T-helper 2 cell treated with Interferon-gamma antibody and Interleukin-4, amounts not matched to agents 100 ng/mL and 5 ng/mL, for 36 hours (primary cell): ENCODE results near the gene ZP2. TPM values are rescaled to one million over a fixed set of nuclear protein-coding genes. Genes with fewer than 3 reads are reported as not detected.
"Not testable (repeated sequence)": the region's sequence is repeated elsewhere in the genome, so short reads cannot be mapped to it uniquely, and the experiment has no call there.

Source experiments
- intact Hi-C: fragments of 100-400 bp; cut with micrococcal nuclease; formaldehyde crosslinking; loops from one replicate; pipeline ENCODE4 v1.15.1; 2023
- total RNA-seq: library from RNA; stranded (reverse); gene quantifications from 2 replicates; pipeline ENCODE4 v1.2.3, GENCODE V29; 2022

Gene ZP2
- total RNA-seq, 1 donor from 2014 or later = not detected

- intact Hi-C loops = no loop called here
Observed at GRCh38 chr16:21217121-21217520, 5.7 kb upstream of the ZP2 start.

GRCh38 chr16:21214086-21214485, 2.7 kb upstream of the ZP2 start:
- intact Hi-C loops = no loop called here

- intact Hi-C loops = no loop called here
Observed at GRCh38 chr16:21208446-21209230, 2.7 kb downstream of the ZP2 start.

- intact Hi-C loops = no loop called here
Observed at GRCh38 chr16:21206550-21206949, 4.8 kb downstream of the ZP2 start.

GRCh38 chr16:21205303-21205702, 6.1 kb downstream of the ZP2 start:
- intact Hi-C loops = no loop called here

DNA sequence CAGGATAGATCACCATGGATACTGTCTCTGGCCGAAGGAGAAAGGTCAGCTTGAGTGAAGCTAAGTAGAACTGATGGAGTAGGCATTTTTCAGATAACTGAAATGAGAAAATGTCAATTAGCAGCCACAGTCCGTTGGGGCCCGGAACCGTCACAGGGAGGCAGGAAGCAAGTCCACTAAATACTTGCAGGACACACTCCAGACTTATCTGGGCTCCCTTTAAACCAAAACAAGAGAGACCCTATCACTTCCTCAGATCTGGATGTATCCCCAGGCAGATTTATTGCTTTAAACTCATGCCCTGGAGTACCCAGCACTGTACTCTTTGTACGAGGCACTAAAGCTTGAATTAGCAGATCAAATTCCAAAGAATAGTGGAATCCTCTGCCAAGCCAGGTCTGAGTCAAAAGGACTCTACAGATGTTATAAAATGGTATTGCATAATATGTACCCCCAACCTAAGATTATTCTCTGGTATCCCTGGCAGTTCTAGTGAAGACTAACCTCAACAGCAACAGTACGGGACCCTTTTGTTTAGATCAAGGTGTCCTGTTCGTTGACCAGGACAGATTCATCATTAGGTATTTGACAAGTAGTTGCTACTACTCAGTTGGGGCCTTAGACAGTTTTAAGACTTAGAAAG, 8.1 kb downstream of the ZP2 start:
- intact Hi-C loops = no loop called here

- intact Hi-C loops = no loop called here
Observed at GRCh38 chr16:21199607-21200218, 11.7 kb downstream of the ZP2 start.

- intact Hi-C loops = no loop called here
Observed at GRCh38 chr16:21197621-21198020, 13.8 kb downstream of the ZP2 start.

GRCh38 chr16:21197112-21197511, 14.3 kb downstream of the ZP2 start:
- intact Hi-C loops = no loop called here

DNA sequence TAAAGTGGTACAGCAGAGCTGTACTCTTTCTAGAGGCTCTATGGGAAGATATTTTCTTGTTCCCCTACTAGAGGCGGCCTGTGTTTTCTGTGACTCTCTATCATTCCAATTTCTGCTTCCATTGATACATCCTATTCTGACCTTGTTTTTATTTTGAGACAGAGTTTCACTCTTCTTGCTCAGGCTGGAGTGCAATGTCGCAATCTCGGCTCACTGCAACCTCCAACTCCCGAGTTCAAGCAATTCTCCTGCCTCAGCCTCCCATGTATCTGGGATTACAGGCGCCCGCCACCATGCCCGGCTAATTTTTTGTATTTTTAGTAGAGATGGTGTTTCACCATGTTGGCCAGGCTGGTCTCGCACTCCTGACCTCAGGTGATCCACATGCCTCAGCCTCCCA, 16.0 kb downstream of the ZP2 start:
- intact Hi-C loops = not testable (repeated sequence)

- intact Hi-C loops = no loop called here
Observed at GRCh38 chr16:21194771-21195301, 16.5 kb downstream of the ZP2 start.

DNA sequence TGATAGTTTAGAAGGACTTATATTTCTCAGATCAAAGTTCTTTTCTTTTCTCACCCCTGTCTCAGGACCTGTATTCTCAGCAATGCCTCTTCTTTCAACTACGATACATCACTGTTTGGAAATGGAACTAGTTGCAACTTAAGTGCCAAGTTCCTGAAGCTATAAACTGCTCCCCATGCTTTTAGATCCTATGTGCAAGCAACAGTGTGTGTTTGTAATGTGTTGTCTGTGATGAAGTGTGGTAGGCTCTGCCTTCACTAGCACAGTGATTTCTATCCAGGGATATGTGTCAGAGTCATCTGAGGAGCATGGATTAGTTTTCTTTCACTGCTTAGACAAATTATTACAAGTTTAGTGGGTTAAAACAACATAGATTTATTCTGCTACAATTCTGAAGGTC, 18.4 kb downstream of the ZP2 start:
- intact Hi-C loops = no loop called here

DNA sequence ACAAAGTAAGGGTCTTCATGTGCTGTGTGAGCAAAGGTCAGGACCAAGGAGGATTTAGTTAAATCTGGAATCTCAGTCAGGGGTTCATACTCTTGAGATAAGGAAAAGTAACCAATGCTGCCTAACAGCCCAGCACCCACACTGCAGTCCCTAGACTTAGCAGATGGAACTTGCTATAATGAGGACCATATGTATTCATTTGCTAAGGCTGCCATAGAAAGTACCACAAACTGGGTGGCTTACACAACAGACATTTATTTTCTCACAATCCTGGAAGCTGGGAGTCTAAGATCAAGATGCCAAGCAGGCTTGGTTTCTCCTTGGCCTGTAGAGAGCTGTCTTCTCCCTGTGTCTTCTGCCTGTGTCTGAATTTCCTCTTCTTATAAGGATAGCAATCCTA, 20.8 kb downstream of the ZP2 start:
- intact Hi-C loops = no loop called here

- intact Hi-C loops = no loop called here
Observed at GRCh38 chr16:21190013-21190412, 21.4 kb downstream of the ZP2 start.

GRCh38 chr16:21189311-21189710, 22.1 kb downstream of the ZP2 start:
- intact Hi-C loops = loop anchor here (5.0 to 10.0 kb wide), 2 partner anchors 113 to 365 kb away; no protein-coding TSS in a partner anchor

DNA sequence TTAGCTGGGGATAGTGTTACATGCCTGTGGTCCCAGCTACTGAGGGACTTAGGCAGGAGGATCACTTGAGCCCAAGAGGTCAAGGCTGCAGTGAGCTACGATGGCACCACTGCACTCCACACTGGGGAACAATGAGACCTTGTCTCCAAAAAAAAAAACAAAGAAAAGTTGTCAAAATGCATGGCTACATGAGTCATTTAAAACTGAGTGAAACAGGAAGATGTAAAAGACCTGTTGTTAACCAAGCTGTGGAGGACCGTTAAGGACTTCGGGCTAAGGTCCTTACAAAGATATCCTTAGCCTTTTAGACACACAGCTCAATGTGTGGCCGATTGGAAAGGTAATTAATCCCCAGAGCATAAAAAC, 25.1 kb downstream of the ZP2 start:
- intact Hi-C loops = loop anchor here (5.0 to 10.0 kb wide), 2 partner anchors 116 to 368 kb away; no protein-coding TSS in a partner anchor

GRCh38 chr16:21185659-21186325, 25.6 kb downstream of the ZP2 start:
- intact Hi-C loops = loop anchor here (5.0 to 10.0 kb wide), 2 partner anchors 117 to 369 kb away; no protein-coding TSS in a partner anchor

DNA sequence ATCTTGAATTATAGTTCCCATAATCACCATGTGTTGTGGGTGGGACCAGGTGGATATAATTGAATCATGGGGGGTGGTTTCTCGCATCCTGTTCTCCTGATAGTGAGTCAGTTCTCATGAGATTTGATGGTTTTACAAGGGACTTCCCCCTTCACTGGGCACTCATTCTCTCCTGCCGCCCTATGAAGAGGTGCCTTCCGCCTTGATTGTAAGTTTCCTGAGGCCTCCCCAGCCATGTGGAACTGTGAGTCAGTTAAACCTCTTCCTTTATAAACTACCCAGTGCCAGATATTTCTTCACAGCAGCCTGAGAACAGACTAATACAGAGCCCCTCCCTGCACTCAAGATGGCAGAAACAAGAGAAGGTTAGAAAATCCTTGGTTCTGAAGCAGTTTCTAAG, 26.5 kb downstream of the ZP2 start:
- intact Hi-C loops = loop anchor here (5.0 to 10.0 kb wide), 2 partner anchors 117 to 370 kb away; no protein-coding TSS in a partner anchor

- intact Hi-C loops = loop anchor here (10.0 kb wide), 1 partner anchor 371 kb away; no protein-coding TSS in a partner anchor
Observed at GRCh38 chr16:21183995-21184394, 27.4 kb downstream of the ZP2 start.

GRCh38 chr16:21179983-21180365, 31.4 kb downstream of the ZP2 start:
- intact Hi-C loops = loop anchor here (10.0 kb wide), 2 partner anchors 375 to 1135 kb away; no protein-coding TSS in a partner anchor
